ENCODE measurements around the gene SAPCD1.

- TF ChIP-seq CTCF (IDR thresholded peaks at IDR 0.05) (peak; percentile 60 to 82 (median 65)), POLR2AphosphoS5 (IDR thresholded peaks at IDR 0.05) (peak; percentile 89 to 90 (median 89)), POLR2A (IDR thresholded peaks at IDR 0.05) (peak; percentile 28)
These were observed 32.9 kb upstream of the SAPCD1 start for GRCh38 chr6:31729515-31729978.
